GM21528 (cell line): ENCODE measurements around the gene COL9A3.
A peak's percentile ranks its signal among the peaks of the same experiment; 100 is the strongest.

Source experiments
- ATAC-seq: cut with Tn5 transposase; IDR thresholded peaks from one replicate; pipeline ENCODE4 v1.9.1; 2021; ENCODE audit warnings: mild to moderate bottlenecking, moderate library complexity; ENCODE audit not compliant: unreplicated experiment, low FRiP score

The COL9A3 gene

DNA sequence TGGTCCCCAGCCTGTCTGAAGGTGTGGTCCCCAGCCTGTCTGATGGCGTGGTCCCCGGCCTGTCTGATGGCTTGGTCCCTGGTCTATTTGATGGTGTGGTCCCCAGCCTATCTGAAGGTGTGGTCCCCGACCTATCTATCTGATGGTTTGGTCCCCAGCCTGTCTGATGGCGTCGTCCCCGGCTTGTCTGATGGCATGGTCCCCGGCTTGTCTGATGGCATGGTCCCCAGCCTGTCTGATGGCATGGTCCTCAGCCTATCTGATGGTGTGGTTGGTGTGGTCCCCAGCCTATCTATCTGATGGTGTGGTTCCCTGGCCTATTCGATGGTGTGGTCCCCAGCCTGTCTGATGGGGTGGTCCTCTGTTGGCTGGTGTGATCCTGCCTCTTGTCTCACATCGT, 38.8 kb upstream of the COL9A3 start:
- ATAC-seq, result no peak

GRCh38 chr20:62778601-62779416, 38.0 kb upstream of the COL9A3 start:
- no peak for ATAC-seq

GRCh38 chr20:62779417-62779685, 37.5 kb upstream of the COL9A3 start:
- no peak for ATAC-seq

- no peak for ATAC-seq
These were observed 36.6 kb upstream of the COL9A3 start for GRCh38 chr20:62780204-62780603.

DNA sequence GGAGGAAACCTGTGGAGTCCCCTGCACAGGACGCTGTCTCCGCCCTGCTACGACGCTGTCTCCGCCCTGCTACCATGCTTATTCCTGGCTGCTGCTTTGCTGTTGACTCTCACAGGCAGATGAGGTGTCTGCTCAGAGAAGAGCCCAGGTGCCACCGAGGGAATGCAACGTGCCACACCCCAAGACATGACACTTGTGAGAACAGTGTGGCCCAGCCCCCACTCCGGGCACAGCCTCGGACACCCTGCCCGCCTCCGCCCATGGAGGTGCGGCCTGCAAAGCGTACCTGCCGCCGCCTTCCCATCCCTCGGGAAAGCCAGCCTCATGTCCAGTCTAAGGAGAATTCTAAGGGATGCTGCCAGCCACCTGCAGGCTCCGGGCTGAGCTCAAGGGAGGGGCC, 36.2 kb upstream of the COL9A3 start:
- no peak for ATAC-seq

DNA sequence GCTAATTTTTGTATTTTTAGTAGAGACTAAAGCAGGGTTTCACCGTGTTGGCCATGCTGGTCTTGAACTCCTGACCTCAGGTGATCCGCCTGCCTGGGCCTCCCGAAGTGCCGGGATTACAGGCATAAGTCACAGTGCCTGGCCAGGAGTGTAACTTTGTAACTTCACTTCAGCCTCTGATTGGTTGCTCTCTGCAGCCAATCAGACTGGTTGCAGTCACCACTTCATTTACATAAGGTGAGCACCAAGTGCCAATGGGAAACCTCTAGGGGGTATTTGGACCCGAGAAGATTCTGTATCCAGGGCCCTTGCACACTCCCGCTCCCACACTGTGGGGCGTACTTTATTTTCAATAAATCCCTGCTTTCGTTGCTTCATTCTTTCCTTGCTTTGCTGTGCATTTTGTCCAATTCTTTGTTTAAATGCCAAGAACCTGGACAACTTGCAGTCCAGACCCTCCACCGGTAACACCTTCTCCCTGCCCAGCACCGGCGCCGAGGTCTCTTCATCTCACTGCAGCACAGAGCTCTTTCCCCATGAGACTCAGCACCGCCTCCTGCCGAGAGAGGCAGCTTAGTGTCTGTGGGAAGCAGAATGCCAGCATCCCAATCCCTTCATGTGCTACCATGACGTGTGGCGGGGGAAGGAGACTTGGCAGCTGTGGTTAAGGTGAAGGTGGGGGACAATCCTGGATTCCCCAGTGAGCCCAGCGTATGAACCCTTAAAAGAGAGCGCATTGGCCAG, 34.5 kb upstream of the COL9A3 start:
- no peak for ATAC-seq

DNA sequence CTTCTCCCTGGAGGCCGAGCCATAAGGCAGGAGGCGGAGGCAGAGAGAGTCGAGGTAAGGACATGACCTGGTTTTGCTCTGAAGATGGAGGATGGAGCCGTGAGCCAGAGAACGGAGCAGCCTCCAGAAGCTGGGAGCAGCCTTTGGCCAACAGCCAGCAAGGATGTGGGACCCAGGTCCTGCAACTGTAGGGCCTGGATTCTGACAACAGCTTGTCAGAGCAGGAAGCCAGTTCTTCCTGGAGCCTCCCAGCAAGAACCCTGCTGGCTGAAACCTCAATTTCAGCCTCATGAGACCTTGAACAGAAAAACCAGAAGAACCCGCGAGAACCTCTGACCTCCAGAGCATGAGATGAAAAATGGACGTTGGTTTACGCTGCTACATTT, 34.0 kb upstream of the COL9A3 start:
- no peak for ATAC-seq

GRCh38 chr20:62784497-62784896, 32.4 kb upstream of the COL9A3 start:
- no peak for ATAC-seq

GRCh38 chr20:62785393-62785792, 31.5 kb upstream of the COL9A3 start:
- no peak for ATAC-seq

GRCh38 chr20:62786157-62786556, 30.7 kb upstream of the COL9A3 start:
- ATAC-seq, result no peak

- no peak for ATAC-seq
These were observed 29.5 kb upstream of the COL9A3 start for GRCh38 chr20:62787321-62787720.

- no peak for ATAC-seq
These were observed 29.0 kb upstream of the COL9A3 start for GRCh38 chr20:62787866-62788265.

DNA sequence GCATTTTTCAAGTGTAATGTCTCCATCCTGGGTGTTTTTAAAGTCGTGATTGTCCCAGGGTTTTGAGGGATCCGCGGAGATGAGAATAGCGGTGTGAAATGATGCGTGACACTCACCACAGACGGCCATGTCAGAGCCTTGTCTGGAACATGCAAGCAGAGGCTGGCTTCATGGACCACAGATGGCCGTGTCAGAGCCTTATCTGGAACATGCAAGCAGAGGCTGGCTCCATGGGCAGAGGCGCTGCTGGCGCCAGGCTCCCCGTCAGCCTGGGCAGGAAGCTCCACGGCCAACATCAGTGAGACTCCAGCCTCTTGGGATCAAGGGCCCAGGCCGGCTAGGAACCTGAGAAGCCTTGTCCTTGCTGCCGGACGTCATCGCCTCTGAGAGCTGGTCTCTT, 28.2 kb upstream of the COL9A3 start:
- no peak for ATAC-seq

GRCh38 chr20:62790075-62790474, 26.8 kb upstream of the COL9A3 start:
- ATAC-seq, result no peak

DNA sequence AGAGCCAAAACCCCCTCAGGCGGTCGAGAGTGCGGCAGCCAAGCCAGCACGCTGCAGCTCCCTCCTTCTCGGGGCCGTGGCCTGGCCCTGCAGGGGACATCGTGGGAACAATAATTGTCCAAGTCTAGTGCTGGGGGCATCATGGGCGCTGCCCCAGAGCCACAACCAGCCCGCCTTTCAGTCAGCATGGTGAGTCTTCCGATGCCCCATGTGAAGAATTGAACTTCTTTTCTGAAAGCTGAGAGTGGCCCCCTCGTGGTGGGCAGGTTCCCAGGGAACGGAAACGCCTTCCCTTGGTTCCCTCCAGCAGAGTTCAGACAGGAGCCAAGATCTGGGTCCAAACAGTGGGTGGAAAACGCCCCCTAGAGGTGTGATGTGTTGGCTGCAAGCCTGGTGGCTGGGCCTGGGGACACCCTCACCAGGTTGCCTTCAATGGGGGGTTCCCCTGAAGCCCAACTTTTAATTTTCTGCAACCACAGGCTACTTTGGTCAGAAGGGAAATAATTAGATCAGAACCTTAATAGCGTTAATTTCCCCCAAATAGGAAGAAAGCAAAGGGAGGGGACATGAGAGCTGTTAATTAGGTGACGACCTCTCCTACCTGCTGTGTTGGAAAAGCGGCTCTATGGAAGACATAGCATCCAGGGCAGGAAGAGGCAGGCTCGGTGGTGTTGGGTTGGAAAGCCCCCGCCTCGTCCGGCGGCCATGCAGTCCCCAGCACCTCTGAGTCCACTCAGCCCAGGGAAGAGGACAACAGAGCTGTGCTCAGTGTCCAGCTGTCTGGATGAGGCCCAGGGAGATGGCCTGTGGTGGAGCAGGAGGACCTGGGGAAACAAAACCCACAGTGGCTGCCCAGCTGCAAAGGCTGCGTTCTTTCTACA, 25.3 kb upstream of the COL9A3 start:
- ATAC-seq, result no peak

GRCh38 chr20:62792182-62792939, 24.5 kb upstream of the COL9A3 start:
- no peak for ATAC-seq

GRCh38 chr20:62792940-62793756, 23.7 kb upstream of the COL9A3 start:
- no peak for ATAC-seq

GRCh38 chr20:62793757-62794006, 23.2 kb upstream of the COL9A3 start:
- no peak for ATAC-seq

DNA sequence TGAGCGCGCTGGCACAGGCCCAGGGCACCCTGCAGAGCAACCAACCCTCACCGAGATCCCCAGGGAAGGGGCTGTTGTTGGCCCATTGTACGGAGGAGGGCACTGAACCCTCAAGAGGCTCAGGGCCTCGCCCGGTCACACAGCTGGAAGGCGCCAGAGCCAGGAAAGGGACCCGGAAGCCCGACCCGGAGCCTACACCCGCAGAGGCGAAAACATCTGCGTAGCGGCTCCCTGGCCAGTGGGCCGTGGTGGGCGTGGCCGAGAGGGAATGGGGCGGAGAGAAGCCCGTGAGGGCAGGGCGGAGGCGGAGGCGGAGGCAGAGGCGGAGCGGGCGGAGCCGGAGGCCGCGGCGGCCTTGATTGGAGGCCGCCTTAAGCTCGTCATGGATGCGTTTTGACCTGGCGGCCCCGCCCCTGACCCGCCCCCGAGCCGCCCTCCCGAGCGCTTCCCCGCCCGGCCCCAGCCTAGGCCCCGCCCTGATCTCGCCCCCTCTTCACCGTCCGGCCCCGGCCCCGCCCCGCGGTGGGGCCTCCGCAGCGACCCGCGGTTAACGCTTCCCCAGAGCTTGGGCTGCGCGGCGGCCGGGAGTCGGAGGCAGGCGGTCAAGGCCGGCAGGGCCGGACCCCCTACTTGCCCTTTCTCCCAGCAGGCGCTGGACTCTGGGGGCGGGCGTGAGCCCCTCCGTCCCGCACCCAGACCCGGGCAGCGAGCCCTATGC, 22.7 kb upstream of the COL9A3 start:
- peak; percentile 61 for ATAC-seq
